CD4-positive, CD25-positive, alpha-beta regulatory T cell (primary cell): ENCODE results near the gene NRP1. TPM values are rescaled to one million over a fixed set of nuclear protein-coding genes. Genes with fewer than 3 reads are reported as not detected.

ENCODE experiments used
- ATAC-seq, 2 donors: fragments of 150-1000 bp; cut with Tn5 transposase; one replicate each; pipeline ENCODE4 v1.10.0; 2021; ENCODE audit warnings: low read depth in 2 of 2, moderate number of reproducible peaks in 2 of 2, moderate library complexity in 1 of 2
- DNase-seq, 3 donors: peaks; one replicate each; pipeline versions ENCODE4 v3.0.0 to v3.0.0-alpha.2; 2012 to 2022; ENCODE audit warnings: mixed read lengths in 1 of 3
- H3K27ac ChIP-seq: one replicate; pipeline ENCODE4 v1.7.0; 2013; ENCODE audit warnings: mild to moderate bottlenecking, low read length; ENCODE audit not compliant: insufficient read depth, poor library complexity, severe bottlenecking
- H3K27me3 ChIP-seq: one replicate; pipeline ENCODE4 v1.7.0; 2013; ENCODE audit warnings: low read length; ENCODE audit not compliant: control insufficient read depth, insufficient read depth
- H3K36me3 ChIP-seq: one replicate; pipeline ENCODE4 v1.7.0; 2013; ENCODE audit warnings: mild to moderate bottlenecking, low read length, moderate library complexity; ENCODE audit not compliant: control insufficient read depth, insufficient read depth
- H3K4me1 ChIP-seq: 2 replicates; pipeline ENCODE4 v1.7.0; 2013; ENCODE audit warnings: mild to moderate bottlenecking, low read length; ENCODE audit not compliant: insufficient read depth, control insufficient read depth, poor library complexity, severe bottlenecking
- H3K4me3 ChIP-seq: one replicate; pipeline ENCODE4 v1.7.0; 2013; ENCODE audit warnings: low read depth, mild to moderate bottlenecking, low read length, moderate library complexity
- H3K9me3 ChIP-seq, 2 experiments: 1 replicate in 1 of 2; 2 replicates in 1 of 2; pipeline ENCODE4 v1.7.0; 2013; ENCODE audit warnings: low read length in 2 of 2, mild to moderate bottlenecking in 1 of 2, moderate library complexity in 1 of 2; ENCODE audit not compliant: control insufficient read depth in 2 of 2
- H3K27ac Mint-ChIP-seq, 3 donors: one replicate each; pipeline ENCODE4 v1.8.0; 2020 to 2022; ENCODE audit warnings: mild to moderate bottlenecking in 3 of 3, mixed read lengths in 3 of 3, moderate library complexity in 2 of 3
- H3K27me3 Mint-ChIP-seq: one replicate; pipeline ENCODE4 v1.8.0; 2022; ENCODE audit warnings: mild to moderate bottlenecking, mixed read lengths
- H3K36me3 Mint-ChIP-seq: one replicate; pipeline ENCODE4 v1.8.0; 2020; ENCODE audit warnings: mixed read lengths
- H3K4me1 Mint-ChIP-seq, 4 donors: one replicate each; pipeline ENCODE4 v1.8.0; 2020 to 2022; ENCODE audit warnings: mixed read lengths in 4 of 4, mild to moderate bottlenecking in 1 of 4
- H3K4me3 Mint-ChIP-seq, 4 donors: one replicate each; pipeline ENCODE4 v1.8.0; 2020 to 2022; ENCODE audit warnings: mild to moderate bottlenecking in 4 of 4, mixed read lengths in 4 of 4, moderate library complexity in 3 of 4
- H3K9me3 Mint-ChIP-seq, 7 donors: one replicate each; pipeline ENCODE4 v1.8.0; 2020 to 2022; ENCODE audit warnings: mixed read lengths in 7 of 7, mild to moderate bottlenecking in 3 of 7, moderate library complexity in 2 of 7
- polyA plus RNA-seq, 4 donors: library from polyadenylated mRNA; unstranded; fragments of 300-500 nt; fragmentation: Illumina TruSeq; gene quantifications; one replicate each; pipeline ENCODE4 v1.2.3, GENCODE V29; 2021
- total RNA-seq: library from RNA; stranded (reverse); gene quantifications from one replicate; pipeline ENCODE4 v1.2.3, GENCODE V29; 2022

Gene NRP1
- total and polyA plus RNA-seq, 5 donors from 2014 or later, result 0.05 TPM; not detected in 4

DNA sequence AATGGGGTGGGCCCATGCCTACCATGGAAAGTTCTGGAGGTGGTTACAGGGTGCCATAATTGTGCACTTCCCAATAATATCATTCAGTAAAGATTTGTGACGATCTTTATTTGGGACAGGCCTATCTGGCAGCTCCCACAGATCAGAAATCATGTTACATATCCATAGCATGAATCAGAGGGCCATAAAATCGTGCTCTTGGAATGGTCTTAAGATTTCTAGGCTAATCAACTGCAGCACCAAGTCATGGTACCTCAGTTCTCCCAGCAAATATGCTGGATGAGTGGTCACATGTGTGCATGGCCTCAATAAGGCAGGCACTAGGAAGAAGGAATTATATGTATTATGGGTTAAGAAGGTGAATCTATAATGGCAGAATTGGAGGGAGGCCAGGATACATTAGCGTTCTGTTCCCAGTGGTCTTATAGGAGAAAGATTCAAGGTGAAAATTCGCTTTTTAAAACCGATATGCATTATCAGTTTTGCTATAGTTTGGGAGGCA is 134.7 kb downstream of the NRP1 start:
- DNase-seq (no peak), ATAC-seq (no peak)
- Histone ChIP-seq H3K27me3 (peaks cover 3% of the 10 kb centered on the region), H3K4me1 (no peaks in the 10 kb centered on the region), H3K36me3 (no peaks in the 10 kb centered on the region), H3K9me3 (no peaks in the 10 kb centered on the region), H3K4me3 (no peak overlapping the region), H3K27ac (no peak overlapping the region)
- Mint-ChIP-seq H3K27me3 (peaks cover 33% of the 10 kb centered on the region), H3K4me3 (no peak overlapping the region), H3K4me1 (no peaks in the 10 kb centered on the region), H3K36me3 (no peaks in the 10 kb centered on the region), H3K27ac (no peak overlapping the region), H3K9me3 (peaks cover 0 to 1% (median 0%) of the 10 kb centered on the region in 7 donors)

DNA sequence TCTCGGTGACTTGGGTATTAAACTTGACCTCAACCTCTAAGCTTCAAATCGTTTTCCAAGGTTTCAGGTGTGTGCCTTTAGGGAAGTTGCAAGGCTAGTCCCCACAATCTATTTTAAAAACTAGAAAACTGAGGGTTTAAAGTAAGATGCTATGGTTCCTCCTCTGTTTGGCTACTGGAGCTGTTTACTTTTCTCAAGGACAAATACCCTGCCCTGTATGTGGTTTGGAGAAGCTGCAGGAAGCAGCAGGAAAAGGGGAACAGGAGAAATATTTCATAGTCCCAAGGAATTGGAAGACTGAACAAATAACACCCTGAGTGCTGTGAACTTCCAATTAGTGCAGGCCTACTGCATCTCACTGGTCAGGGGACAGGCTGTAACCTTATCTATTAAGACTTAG is 135.9 kb downstream of the NRP1 start:
- no peak overlapping the region for H3K27ac Mint-ChIP-seq
- peaks cover 38% of the 10 kb centered on the region for H3K27me3 Mint-ChIP-seq
- no peaks in the 10 kb centered on the region for H3K36me3 Mint-ChIP-seq
- Histone ChIP-seq H3K4me3 (no peak overlapping the region), H3K27me3 (peaks cover 3% of the 10 kb centered on the region), H3K36me3 (no peaks in the 10 kb centered on the region), H3K9me3 (no peaks in the 10 kb centered on the region), H3K27ac (no peak overlapping the region), H3K4me1 (peaks cover under 1% of the 10 kb centered on the region)
- no peak for ATAC-seq
- DNase-seq, result no peak
- no peak overlapping the region for H3K4me3 Mint-ChIP-seq
- no peaks in the 10 kb centered on the region for H3K9me3 Mint-ChIP-seq
- peaks cover 0 to under 1% (median 0%) of the 10 kb centered on the region in 4 donors for H3K4me1 Mint-ChIP-seq

GRCh38 chr10:33196710-33197491 is 137.6 kb downstream of the NRP1 start:
- peaks cover 0 to 2% (median 0%) of the 10 kb centered on the region in 4 donors for H3K4me1 Mint-ChIP-seq
- no peak overlapping the region for H3K4me3 ChIP-seq
- no peak overlapping the region for H3K4me3 Mint-ChIP-seq
- H3K4me1 ChIP-seq, result peaks cover 6% of the 10 kb centered on the region
- H3K27ac Mint-ChIP-seq, result no peak overlapping the region
- H3K36me3 Mint-ChIP-seq, result no peaks in the 10 kb centered on the region
- H3K9me3 Mint-ChIP-seq, result peaks cover 0 to 2% (median 0%) of the 10 kb centered on the region in 7 donors
- no peaks in the 10 kb centered on the region for H3K36me3 ChIP-seq
- no peak overlapping the region for H3K27ac ChIP-seq
- DNase-seq, result no peak
- no peak for ATAC-seq
- no peaks in the 10 kb centered on the region for H3K9me3 ChIP-seq
- peaks cover 42% of the 10 kb centered on the region for H3K27me3 Mint-ChIP-seq
- peaks cover 3% of the 10 kb centered on the region for H3K27me3 ChIP-seq

DNA sequence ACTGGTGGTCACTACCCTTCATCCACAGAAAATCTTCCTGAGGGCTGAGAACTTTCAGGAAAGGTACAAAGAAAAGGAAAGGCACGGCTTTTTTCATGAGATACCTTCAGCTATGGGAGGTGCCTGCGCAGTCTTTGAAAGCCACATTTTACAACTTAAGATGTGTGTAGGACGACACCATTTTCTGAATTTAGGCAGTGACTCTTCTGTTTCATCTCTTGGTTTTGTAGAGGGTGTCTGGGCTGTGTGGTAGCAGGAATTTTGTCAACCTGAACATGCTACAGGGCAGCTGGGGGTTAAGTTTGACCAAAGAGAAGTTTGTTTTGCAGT is 138.1 kb downstream of the NRP1 start:
- Histone ChIP-seq H3K9me3 (no peaks in the 10 kb centered on the region), H3K27ac (no peak overlapping the region), H3K27me3 (peaks cover 3% of the 10 kb centered on the region), H3K36me3 (no peaks in the 10 kb centered on the region), H3K4me1 (peaks cover 6% of the 10 kb centered on the region), H3K4me3 (no peak overlapping the region)
- ATAC-seq, result no peak
- Mint-ChIP-seq H3K9me3 (peaks cover 0 to 2% (median 0%) of the 10 kb centered on the region in 7 donors), H3K27me3 (peaks cover 38% of the 10 kb centered on the region), H3K4me1 (peaks cover 0 to 2% (median 0%) of the 10 kb centered on the region in 4 donors), H3K4me3 (no peak overlapping the region), H3K27ac (no peak overlapping the region), H3K36me3 (no peaks in the 10 kb centered on the region)
- DNase-seq, result no peak

DNA sequence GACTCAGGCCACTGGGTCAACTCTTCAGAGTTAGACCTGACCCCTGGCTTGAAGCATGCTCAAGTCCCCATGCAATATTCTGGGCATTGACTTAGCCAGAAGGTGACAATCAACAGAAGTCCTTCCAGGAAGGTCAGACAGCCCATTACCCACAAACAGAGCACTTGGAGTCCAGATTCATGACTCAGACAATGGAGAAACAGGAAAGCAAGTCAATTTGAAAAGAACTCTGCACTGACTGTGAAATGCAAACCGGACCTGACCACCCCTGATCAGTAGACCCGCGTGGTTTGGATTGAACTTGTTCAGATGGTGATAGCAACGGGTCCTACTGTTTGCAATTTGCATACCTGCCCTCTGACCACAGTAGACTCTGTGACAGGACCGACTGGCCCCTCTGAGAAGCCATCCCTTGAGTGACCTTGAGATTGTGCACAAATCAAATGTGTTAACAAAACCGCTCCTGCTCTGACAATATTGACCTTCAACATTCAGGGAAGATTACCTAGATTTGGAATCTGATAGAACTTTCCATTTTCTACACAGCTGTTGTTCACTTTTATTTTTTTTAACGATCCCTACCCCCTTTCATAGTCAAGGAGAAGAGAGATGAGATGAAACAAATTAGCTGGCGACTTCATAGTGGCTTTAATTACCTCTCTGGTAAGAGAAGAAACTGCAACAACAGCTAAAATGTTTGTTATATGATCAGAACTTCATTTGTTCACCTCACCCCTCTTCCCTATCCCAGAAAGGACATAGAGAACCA is 138.7 kb downstream of the NRP1 start:
- no peak for ATAC-seq
- no peaks in the 10 kb centered on the region for H3K36me3 Mint-ChIP-seq
- H3K27ac Mint-ChIP-seq, result no peak overlapping the region
- H3K4me3 ChIP-seq, result no peak overlapping the region
- H3K27me3 ChIP-seq, result peaks cover 3% of the 10 kb centered on the region
- peaks cover 0 to 2% (median 0%) of the 10 kb centered on the region in 4 donors for H3K4me1 Mint-ChIP-seq
- H3K4me1 ChIP-seq, result peaks cover 6% of the 10 kb centered on the region
- no peak for DNase-seq
- no peaks in the 10 kb centered on the region for H3K9me3 ChIP-seq
- H3K4me3 Mint-ChIP-seq, result no peak overlapping the region
- peaks cover 0 to 2% (median 0%) of the 10 kb centered on the region in 7 donors for H3K9me3 Mint-ChIP-seq
- H3K27me3 Mint-ChIP-seq, result peaks cover 37% of the 10 kb centered on the region
- no peak overlapping the region for H3K27ac ChIP-seq
- no peaks in the 10 kb centered on the region for H3K36me3 ChIP-seq

DNA sequence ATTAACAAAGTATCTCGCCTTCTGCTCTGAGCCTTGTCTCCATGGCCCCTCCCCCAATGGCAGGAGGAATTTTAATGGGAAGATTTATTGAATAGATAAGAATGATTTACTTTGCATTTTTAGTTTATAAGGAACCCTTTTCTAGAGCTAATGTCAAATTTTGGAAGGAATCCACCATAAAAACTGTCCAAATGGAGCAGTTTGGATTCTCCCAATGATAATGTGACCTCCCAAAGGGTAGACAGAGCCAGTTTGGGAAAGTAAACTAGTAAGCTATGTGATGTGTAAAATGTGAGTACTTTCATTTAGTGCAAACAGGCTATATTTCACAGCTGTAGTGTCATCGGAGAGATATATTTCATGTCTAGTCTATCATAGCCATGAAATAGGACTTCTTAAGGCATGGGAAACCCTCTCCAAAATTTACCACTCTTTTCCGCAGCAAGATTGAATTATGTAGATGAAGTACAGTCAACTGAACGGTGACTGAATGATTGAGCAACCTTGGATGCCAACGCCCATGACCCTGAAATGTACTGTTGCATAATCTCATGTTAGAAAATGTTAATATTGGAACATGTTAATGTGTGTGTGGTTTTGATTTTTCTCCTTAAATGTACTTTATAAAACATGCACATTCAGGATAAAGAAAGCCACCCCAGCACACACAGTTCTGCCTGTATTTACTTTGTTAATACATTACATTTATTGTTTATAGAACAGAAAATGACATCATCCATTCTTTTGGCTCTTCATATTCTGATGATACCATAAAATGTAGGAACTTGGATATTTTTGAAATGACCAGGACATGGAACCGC is 140.6 kb downstream of the NRP1 start:
- Mint-ChIP-seq H3K9me3 (peaks cover 0 to 2% (median 0%) of the 10 kb centered on the region in 7 donors), H3K36me3 (no peaks in the 10 kb centered on the region), H3K27me3 (peaks cover 33% of the 10 kb centered on the region), H3K4me1 (peaks cover 0 to 2% (median 0%) of the 10 kb centered on the region in 4 donors), H3K4me3 (no peak overlapping the region), H3K27ac (no peak overlapping the region)
- DNase-seq (no peak), ATAC-seq (no peak)
- Histone ChIP-seq H3K36me3 (no peaks in the 10 kb centered on the region), H3K4me1 (peaks cover 6% of the 10 kb centered on the region), H3K4me3 (no peak overlapping the region), H3K27me3 (peaks cover 3% of the 10 kb centered on the region), H3K27ac (no peak overlapping the region), H3K9me3 (no peaks in the 10 kb centered on the region)

DNA sequence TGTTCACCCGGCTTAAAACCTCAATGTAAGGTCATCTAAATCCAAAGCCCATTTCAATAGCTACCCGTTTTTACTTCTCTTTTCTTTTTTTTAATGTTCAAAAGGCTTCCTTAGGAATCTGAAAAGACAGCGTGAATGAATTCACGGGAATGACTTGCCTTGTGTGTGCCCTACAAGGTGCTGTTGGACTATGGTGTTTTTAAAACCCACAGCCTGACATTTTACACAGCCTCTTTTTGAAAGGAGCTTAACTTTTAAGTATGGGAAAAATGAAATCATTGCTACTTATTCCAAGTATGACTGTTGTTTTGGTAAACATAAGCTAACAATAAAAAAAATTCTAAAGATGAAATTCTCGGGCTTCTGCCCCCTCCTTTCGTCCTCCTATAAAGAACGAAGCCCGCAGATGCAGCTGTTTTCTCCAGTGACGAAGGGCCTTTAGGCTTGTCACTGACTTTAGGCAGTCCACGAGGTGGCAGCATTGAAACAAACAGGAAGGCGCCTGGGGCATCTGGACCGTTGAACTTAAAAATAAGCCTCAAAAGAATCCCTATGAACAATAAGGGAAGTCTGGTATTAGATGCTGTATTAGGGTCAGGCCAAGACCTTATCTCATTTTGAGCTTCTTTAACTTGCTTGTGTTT is 141.3 kb downstream of the NRP1 start:
- Histone ChIP-seq H3K4me1 (peaks cover 6% of the 10 kb centered on the region), H3K4me3 (no peak overlapping the region), H3K27ac (no peak overlapping the region), H3K27me3 (peaks cover 3% of the 10 kb centered on the region), H3K9me3 (no peaks in the 10 kb centered on the region), H3K36me3 (no peaks in the 10 kb centered on the region)
- H3K4me1 Mint-ChIP-seq, result peaks cover 0 to 2% (median 0%) of the 10 kb centered on the region in 4 donors
- peaks cover 33% of the 10 kb centered on the region for H3K27me3 Mint-ChIP-seq
- no peak overlapping the region for H3K27ac Mint-ChIP-seq
- DNase-seq (peak; percentile 24 to 81 (median 54)), ATAC-seq (peak; percentile 69 to 81)
- H3K36me3 Mint-ChIP-seq, result no peaks in the 10 kb centered on the region
- no peak overlapping the region for H3K4me3 Mint-ChIP-seq
- peaks cover 0 to 2% (median 0%) of the 10 kb centered on the region in 7 donors for H3K9me3 Mint-ChIP-seq
